GM12891 (cell line): Measurements from ENCODE around the gene CYP2J2.

ENCODE experiments used
- PAX5 ChIP-seq: IDR thresholded peaks from 2 replicates; pipeline ENCODE4 v1.6.1; 2011; ENCODE audit warnings: low read length, moderate library complexity, mild to moderate bottlenecking; ENCODE audit not compliant: insufficient read depth, severe bottlenecking
- POLR2A ChIP-seq: IDR thresholded peaks from 2 replicates; pipeline ENCODE4 v1.6.1; 2011; ENCODE audit warnings: low read depth, low read length, control low read depth
- POLR2AphosphoS5 ChIP-seq: IDR thresholded peaks from 2 replicates; pipeline ENCODE4 v1.6.1; 2011; ENCODE audit warnings: low read depth, low read length, control low read depth
- POU2F2 ChIP-seq: IDR thresholded peaks from 2 replicates; pipeline ENCODE4 v1.6.1; 2011; ENCODE audit warnings: low read depth, mild to moderate bottlenecking, control low read depth, low read length, moderate library complexity
- SPI1 ChIP-seq: IDR thresholded peaks from 2 replicates; pipeline ENCODE4 v1.6.1; 2011; ENCODE audit warnings: low read depth, low read length, control low read depth
- TAF1 ChIP-seq: IDR thresholded peaks from 2 replicates; pipeline ENCODE4 v1.6.1; 2011; ENCODE audit warnings: low read depth, low read length, control low read depth

- TF ChIP-seq POU2F2 (no peak), POLR2A (no peak), SPI1 (no peak), POLR2AphosphoS5 (no peak), TAF1 (no peak), PAX5 (no peak)
These were observed 74.5 kb downstream of the CYP2J2 start for GRCh38 chr1:59852117-59852516.
